ENCODE results near the gene NUDT5.
"Not testable (repeated sequence)": the region's sequence is repeated elsewhere in the genome, so short reads cannot be mapped to it uniquely, and the experiment has no call there.

DNA sequence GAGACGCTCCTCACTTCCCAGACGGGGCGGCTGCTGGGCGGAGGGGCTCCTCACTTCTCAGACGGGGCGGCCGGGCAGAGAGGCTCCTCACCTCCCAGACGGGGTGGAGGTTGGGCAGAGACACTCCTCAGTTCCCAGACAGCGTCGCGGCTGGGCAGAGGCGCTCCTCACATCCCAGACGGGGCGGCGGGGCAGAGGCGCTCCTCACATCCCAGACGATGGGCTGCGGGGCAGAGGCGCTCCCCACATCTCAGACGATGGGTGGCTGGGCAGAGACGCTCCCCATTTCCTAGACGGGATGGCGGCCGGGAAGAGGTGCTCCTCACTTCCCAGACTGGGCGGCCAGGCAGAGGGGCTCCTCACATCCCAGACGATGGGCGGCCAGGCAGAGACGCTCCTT lies 30.7 kb upstream of the NUDT5 start:
- TF ChIP-seq, protein P1, sequence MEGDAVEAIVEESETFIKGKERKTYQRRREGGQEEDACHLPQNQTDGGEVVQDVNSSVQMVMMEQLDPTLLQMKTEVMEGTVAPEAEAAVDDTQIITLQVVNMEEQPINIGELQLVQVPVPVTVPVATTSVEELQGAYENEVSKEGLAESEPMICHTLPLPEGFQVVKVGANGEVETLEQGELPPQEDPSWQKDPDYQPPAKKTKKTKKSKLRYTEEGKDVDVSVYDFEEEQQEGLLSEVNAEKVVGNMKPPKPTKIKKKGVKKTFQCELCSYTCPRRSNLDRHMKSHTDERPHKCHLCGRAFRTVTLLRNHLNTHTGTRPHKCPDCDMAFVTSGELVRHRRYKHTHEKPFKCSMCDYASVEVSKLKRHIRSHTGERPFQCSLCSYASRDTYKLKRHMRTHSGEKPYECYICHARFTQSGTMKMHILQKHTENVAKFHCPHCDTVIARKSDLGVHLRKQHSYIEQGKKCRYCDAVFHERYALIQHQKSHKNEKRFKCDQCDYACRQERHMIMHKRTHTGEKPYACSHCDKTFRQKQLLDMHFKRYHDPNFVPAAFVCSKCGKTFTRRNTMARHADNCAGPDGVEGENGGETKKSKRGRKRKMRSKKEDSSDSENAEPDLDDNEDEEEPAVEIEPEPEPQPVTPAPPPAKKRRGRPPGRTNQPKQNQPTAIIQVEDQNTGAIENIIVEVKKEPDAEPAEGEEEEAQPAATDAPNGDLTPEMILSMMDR (IDR thresholded peaks at IDR 0.05) = not testable (repeated sequence)
- TF ChIP-seq POLR2A (IDR thresholded peaks at IDR 0.05) = not testable (repeated sequence)

Measured in body of pancreas (tissue), 4 donors.